Muscle layer of duodenum (tissue), 2 donors: ENCODE results near the gene RNF223.
A peak's percentile ranks its signal among the peaks of the same experiment; 100 is the strongest.

ENCODE experiments used
- H3K27ac ChIP-seq: one replicate; pipeline ENCODE4 v1.7.0; 2013; ENCODE audit warnings: mild to moderate bottlenecking, low read length
- H3K27me3 ChIP-seq: one replicate; pipeline ENCODE4 v1.7.0; 2013; ENCODE audit warnings: low read depth, mild to moderate bottlenecking, control low read depth, low read length
- H3K36me3 ChIP-seq, 2 donors: one replicate each; pipeline ENCODE4 v1.7.0; 2013; ENCODE audit warnings: low read length in 2 of 2, control low read depth in 1 of 2, mild to moderate bottlenecking in 1 of 2; ENCODE audit not compliant: insufficient read depth in 2 of 2, control insufficient read depth in 1 of 2
- H3K4me1 ChIP-seq, 2 donors: one replicate each; pipeline ENCODE4 v1.7.0; 2013; ENCODE audit warnings: low read length in 2 of 2, mild to moderate bottlenecking in 2 of 2, control low read depth in 1 of 2, moderate library complexity in 1 of 2; ENCODE audit not compliant: insufficient read depth in 2 of 2, control insufficient read depth in 1 of 2
- H3K4me3 ChIP-seq, 2 donors: one replicate each; pipeline ENCODE4 v1.7.0; 2013; ENCODE audit warnings: low read length in 2 of 2, low read depth in 1 of 2, mild to moderate bottlenecking in 1 of 2
- H3K9me3 ChIP-seq, 2 donors: one replicate each; pipeline ENCODE4 v1.7.0; 2013; ENCODE audit warnings: low read length in 2 of 2, control low read depth in 1 of 2, mild to moderate bottlenecking in 1 of 2; ENCODE audit not compliant: control insufficient read depth in 1 of 2
- donor health status: healthy.

The RNF223 gene

GRCh38 chr1:1073743-1074587 is at the start of gene RNF223:
Gene RNF223, minus strand, starts transcription at chr1:1074306. Its CDS starts 1,740 bp downstream, at chr1:1072566.
- no peaks in the 10 kb centered on the region for H3K9me3 ChIP-seq
- H3K27me3 ChIP-seq: peaks cover 4% of the 10 kb centered on the region
- H3K27ac ChIP-seq: no peak within 1 kb of the TSS
- H3K4me1 ChIP-seq: peaks cover 0 to 5% of the 10 kb centered on the region in 2 donors
- H3K4me3 ChIP-seq: no peak within 1 kb of the TSS
- no peaks in the 10 kb centered on the region for H3K36me3 ChIP-seq

GRCh38 chr1:1122981-1123480 is 48.9 kb upstream of the RNF223 start:
- H3K4me1 ChIP-seq: peaks cover 0 to 13% of the 10 kb centered on the region in 2 donors
- no peak overlapping the region for H3K27ac ChIP-seq
- H3K4me3 ChIP-seq: no peak overlapping the region
- no peaks in the 10 kb centered on the region for H3K27me3 ChIP-seq
- H3K9me3 ChIP-seq: no peaks in the 10 kb centered on the region
- H3K36me3 ChIP-seq: no peaks in the 10 kb centered on the region

- Histone ChIP-seq H3K27me3 (peaks cover 4% of the 10 kb centered on the region), H3K36me3 (no peaks in the 10 kb centered on the region), H3K4me3 (peak overlapping the region; percentile 16 to 40), H3K9me3 (no peaks in the 10 kb centered on the region), H3K4me1 (peaks cover 0 to 13% of the 10 kb centered on the region in 2 donors), H3K27ac (no peak overlapping the region)
Observed at GRCh38 chr1:1122078-1122811, 48.1 kb upstream of the RNF223 start.

GRCh38 chr1:1121611-1122077 is 47.5 kb upstream of the RNF223 start:
- no peak overlapping the region for H3K27ac ChIP-seq
- H3K27me3 ChIP-seq: peaks cover 5% of the 10 kb centered on the region
- H3K4me1 ChIP-seq: peaks cover 0 to 15% of the 10 kb centered on the region in 2 donors
- H3K4me3 ChIP-seq: peak overlapping the region in 1 of 2 donors; percentile 40
- H3K36me3 ChIP-seq: no peaks in the 10 kb centered on the region
- H3K9me3 ChIP-seq: no peaks in the 10 kb centered on the region

- Histone ChIP-seq H3K4me1 (peaks cover 0 to 17% of the 10 kb centered on the region in 2 donors), H3K4me3 (no peak overlapping the region), H3K36me3 (no peaks in the 10 kb centered on the region), H3K27me3 (peaks cover 5% of the 10 kb centered on the region), H3K27ac (no peak overlapping the region), H3K9me3 (no peaks in the 10 kb centered on the region)
Observed at GRCh38 chr1:1120866-1121591, 46.9 kb upstream of the RNF223 start.

- Histone ChIP-seq H3K4me1 (peaks cover 0 to 19% of the 10 kb centered on the region in 2 donors), H3K27ac (no peak overlapping the region), H3K9me3 (no peaks in the 10 kb centered on the region), H3K4me3 (no peak overlapping the region), H3K36me3 (no peaks in the 10 kb centered on the region), H3K27me3 (peaks cover 5% of the 10 kb centered on the region)
Observed at GRCh38 chr1:1120096-1120495, 46.0 kb upstream of the RNF223 start.

- Histone ChIP-seq H3K9me3 (no peaks in the 10 kb centered on the region), H3K36me3 (no peaks in the 10 kb centered on the region), H3K27me3 (peaks cover 5% of the 10 kb centered on the region), H3K4me1 (peaks cover 0 to 26% of the 10 kb centered on the region in 2 donors), H3K27ac (no peak overlapping the region), H3K4me3 (no peak overlapping the region)
Observed at GRCh38 chr1:1119272-1119890, 45.3 kb upstream of the RNF223 start.

- Histone ChIP-seq H3K36me3 (no peaks in the 10 kb centered on the region), H3K9me3 (no peaks in the 10 kb centered on the region), H3K4me3 (no peak overlapping the region), H3K4me1 (peaks cover 0 to 26% of the 10 kb centered on the region in 2 donors), H3K27ac (no peak overlapping the region), H3K27me3 (peaks cover 5% of the 10 kb centered on the region)
Observed at GRCh38 chr1:1118876-1119220, 44.7 kb upstream of the RNF223 start.

GRCh38 chr1:1118011-1118875 is 44.1 kb upstream of the RNF223 start:
- Histone ChIP-seq H3K27me3 (peaks cover 5% of the 10 kb centered on the region), H3K9me3 (peaks cover 0 to 4% of the 10 kb centered on the region in 2 donors), H3K4me1 (peaks cover 0 to 26% of the 10 kb centered on the region in 2 donors), H3K27ac (no peak overlapping the region), H3K4me3 (no peak overlapping the region), H3K36me3 (peaks cover 0 to 5% of the 10 kb centered on the region in 2 donors)

- peaks cover 5% of the 10 kb centered on the region for H3K27me3 ChIP-seq
- peaks cover 0 to 9% of the 10 kb centered on the region in 2 donors for H3K36me3 ChIP-seq
- H3K27ac ChIP-seq: no peak overlapping the region
- H3K4me1 ChIP-seq: peaks cover 0 to 22% of the 10 kb centered on the region in 2 donors
- H3K4me3 ChIP-seq: no peak overlapping the region
- H3K9me3 ChIP-seq: peaks cover 0 to 6% of the 10 kb centered on the region in 2 donors
Observed at GRCh38 chr1:1117469-1117831, 43.3 kb upstream of the RNF223 start.
